Esophagus muscularis mucosa (tissue), 4 donors: Measurements from ENCODE around the gene CALD1. TPM values are rescaled to one million over a fixed set of nuclear protein-coding genes. Genes with fewer than 3 reads are reported as not detected.
"Not testable (repeated sequence)": the region's sequence is repeated elsewhere in the genome, so short reads cannot be mapped to it uniquely, and the experiment has no call there.

Source experiments
- DNase-seq: peaks from one replicate; pipeline ENCODE4 v3.0.0-alpha.2; 2017; ENCODE audit errors: extremely low spot score
- H3K27ac ChIP-seq, 4 donors: fragments of 200-600 bp; sonication (generic); replicated peaks in 1 of 4; 1 replicate in 3 of 4; 2 replicates in 1 of 4; pipeline ENCODE4 v1.5.1; 2016 to 2019; ENCODE audit warnings: mild to moderate bottlenecking in 1 of 4
- H3K27me3 ChIP-seq, 4 donors: fragments of 200-600 bp; sonication (generic); one replicate each; pipeline versions ENCODE4 v1.5.1 to v1.6.0; 2016 to 2019
- H3K36me3 ChIP-seq, 4 donors: fragments of 200-600 bp; sonication (generic); one replicate each; pipeline ENCODE4 v1.5.1; 2016 to 2019
- H3K4me1 ChIP-seq, 4 donors: fragments of 200-600 bp; sonication (generic); one replicate each; pipeline ENCODE4 v1.5.1; 2016 to 2019
- H3K4me3 ChIP-seq, 4 donors: fragments of 200-600 bp; sonication (generic); 1 replicate in 2 of 4; 2 replicates in 2 of 4; pipeline ENCODE4 v1.5.1; 2016 to 2019; ENCODE audit warnings: mild to moderate bottlenecking in 4 of 4, moderate library complexity in 1 of 4
- H3K9me3 ChIP-seq, 4 donors: fragments of 200-600 bp; sonication (generic); 1 replicate in 3 of 4; 2 replicates in 1 of 4; pipeline ENCODE4 v1.5.1; 2016 to 2019
- EP300 ChIP-seq: sonication (generic); formaldehyde crosslinking; IDR thresholded peaks from one replicate; pipeline ENCODE4 v1.6.1; 2017; ENCODE audit warnings: antibody characterized with exemption
- POLR2A ChIP-seq: fragments of 450-650 bp; IDR thresholded peaks from one replicate; pipeline ENCODE4 v1.6.1; 2017; ENCODE audit warnings: antibody characterized with exemption, moderate library complexity, mild to moderate bottlenecking, low read depth
- POLR2AphosphoS5 ChIP-seq, 2 donors: sonication (generic); formaldehyde crosslinking; IDR thresholded peaks; one replicate each; pipeline ENCODE4 v1.6.1; 2017; ENCODE audit warnings: antibody characterized with exemption in 2 of 2
- WGBS: methylation state at CpG from one replicate; pipeline ENCODE4 v1.1.5; 2018; 5-methylcytosine and 5-hydroxymethylcytosine counted together
- intact Hi-C: fragments of 100-400 bp; cut with DNase I; formaldehyde crosslinking; loops from one replicate; pipeline ENCODE4 v1.15.1; 2023
- total RNA-seq, 4 donors: library from RNA; depleted of rRNA; stranded (reverse); fragments of >200 nt; gene quantifications; one replicate each; pipeline versions ENCODE4 v1.1.0 to v1.2.1, GENCODE V29; 2016
- TF ChIP-seq, protein P1 (sequence below), 3 experiments: fragments of 200-600 bp in 2 of 3; fragments of 450-650 bp in 1 of 3; sonication (generic) in 2 of 3; IDR thresholded peaks; one replicate each; pipeline ENCODE4 v1.5.1; 2017 to 2019; ENCODE audit warnings: antibody characterized with exemption in 3 of 3, mild to moderate bottlenecking in 2 of 3, moderate library complexity in 1 of 3

Gene CALD1
- total RNA-seq, 4 donors from 2014 or later = 2,057 to 3,140 (median 2,687) TPM

DNA sequence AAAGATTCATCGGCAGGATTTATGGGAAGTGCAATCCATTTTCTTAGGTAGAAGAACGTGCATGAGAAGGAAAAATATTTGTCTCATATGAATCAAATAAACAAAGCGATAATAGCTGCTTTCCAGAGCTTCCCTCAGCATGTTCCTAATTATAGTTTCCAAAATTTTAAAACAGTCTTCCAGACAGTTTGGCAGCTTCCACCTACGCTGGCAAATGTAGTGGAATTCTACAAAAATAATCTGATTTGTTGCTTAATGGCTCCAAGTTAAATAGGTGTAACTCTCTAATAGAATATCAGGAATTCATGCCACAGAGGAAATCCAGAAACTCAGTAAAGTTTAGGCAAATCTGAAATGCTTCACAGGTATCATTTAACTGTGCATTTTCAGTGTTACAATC is 183.6 kb downstream of the CALD1 start:
- TF ChIP-seq EP300 = no peak
- Histone ChIP-seq H3K27ac (peak overlapping the region; percentile 46 to 66 (median 63)), H3K9me3 (no peaks in the 10 kb centered on the region), H3K4me3 (no peak overlapping the region), H3K27me3 (no peaks in the 10 kb centered on the region), H3K36me3 (peaks cover 62 to 98% (median 86%) of the 10 kb centered on the region in 4 donors), H3K4me1 (peaks cover 0 to 75% (median 72%) of the 10 kb centered on the region in 4 donors)
- no peak for DNase-seq
- intact Hi-C loops = no loop called here
- 34% methylated on average over 4 of the region's 4 CpGs for WGBS

DNA sequence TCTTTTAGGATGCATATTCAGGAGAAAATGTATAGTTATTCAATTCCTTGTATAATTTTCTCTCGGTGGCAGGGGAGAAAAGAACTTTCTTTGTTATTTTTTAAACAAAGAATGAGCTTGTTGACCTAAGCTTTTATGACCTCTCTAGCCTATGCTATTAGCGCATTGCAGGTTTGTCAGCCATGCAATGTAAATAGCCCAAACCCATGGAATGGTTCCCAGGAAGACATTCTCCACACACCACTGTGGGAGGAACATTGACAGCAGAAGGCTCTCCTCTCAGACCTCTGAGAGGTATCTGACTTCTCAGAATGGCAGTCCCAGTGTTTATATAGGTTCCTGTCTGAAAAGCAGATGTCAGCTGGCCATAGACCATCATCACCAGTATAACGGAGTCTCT is 187.3 kb downstream of the CALD1 start:
- Histone ChIP-seq H3K4me1 (peaks cover 0 to 49% (median 46%) of the 10 kb centered on the region in 4 donors), H3K9me3 (no peaks in the 10 kb centered on the region), H3K27ac (peak overlapping the region in 3 of 4 donors; percentile 33 to 66 (median 46)), H3K36me3 (peaks cover 32 to 85% (median 62%) of the 10 kb centered on the region in 4 donors), H3K4me3 (no peak overlapping the region), H3K27me3 (no peaks in the 10 kb centered on the region)
- WGBS = 80% methylated on average over 3 of the region's 3 CpGs
- TF ChIP-seq POLR2AphosphoS5 (IDR thresholded peaks at IDR 0.05) = peak in 1 of 2 donors; percentile 52
- no peak for TF ChIP-seq POLR2A
- no peak for TF ChIP-seq EP300
- TF ChIP-seq, protein P1, sequence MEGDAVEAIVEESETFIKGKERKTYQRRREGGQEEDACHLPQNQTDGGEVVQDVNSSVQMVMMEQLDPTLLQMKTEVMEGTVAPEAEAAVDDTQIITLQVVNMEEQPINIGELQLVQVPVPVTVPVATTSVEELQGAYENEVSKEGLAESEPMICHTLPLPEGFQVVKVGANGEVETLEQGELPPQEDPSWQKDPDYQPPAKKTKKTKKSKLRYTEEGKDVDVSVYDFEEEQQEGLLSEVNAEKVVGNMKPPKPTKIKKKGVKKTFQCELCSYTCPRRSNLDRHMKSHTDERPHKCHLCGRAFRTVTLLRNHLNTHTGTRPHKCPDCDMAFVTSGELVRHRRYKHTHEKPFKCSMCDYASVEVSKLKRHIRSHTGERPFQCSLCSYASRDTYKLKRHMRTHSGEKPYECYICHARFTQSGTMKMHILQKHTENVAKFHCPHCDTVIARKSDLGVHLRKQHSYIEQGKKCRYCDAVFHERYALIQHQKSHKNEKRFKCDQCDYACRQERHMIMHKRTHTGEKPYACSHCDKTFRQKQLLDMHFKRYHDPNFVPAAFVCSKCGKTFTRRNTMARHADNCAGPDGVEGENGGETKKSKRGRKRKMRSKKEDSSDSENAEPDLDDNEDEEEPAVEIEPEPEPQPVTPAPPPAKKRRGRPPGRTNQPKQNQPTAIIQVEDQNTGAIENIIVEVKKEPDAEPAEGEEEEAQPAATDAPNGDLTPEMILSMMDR (IDR thresholded peaks at IDR 0.05) = no peak
- intact Hi-C loops = no loop called here
- no peak for DNase-seq

DNA sequence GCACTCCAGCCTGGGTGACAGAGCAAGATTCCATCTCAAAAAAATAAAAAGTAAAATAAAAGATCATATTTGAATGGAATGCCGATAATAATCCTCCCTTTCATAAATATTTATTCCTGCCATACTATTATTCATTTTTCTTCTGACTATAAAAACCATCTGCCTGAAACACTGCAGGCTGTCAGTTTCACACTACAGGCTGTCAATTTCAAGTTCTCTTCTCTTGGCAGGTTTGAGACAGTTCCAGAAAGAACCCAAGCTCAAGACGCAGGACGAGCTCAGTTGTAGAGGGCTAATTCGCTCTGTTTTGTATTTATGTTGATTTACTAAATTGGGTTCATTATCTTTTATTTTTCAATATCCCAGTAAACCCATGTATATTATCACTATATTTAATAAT is 188.7 kb downstream of the CALD1 start:
- 72% methylated on average over 4 of the region's 4 CpGs for WGBS
- TF ChIP-seq POLR2A (no peak), EP300 (no peak), POLR2AphosphoS5 (IDR thresholded peaks at IDR 0.05) (no peak)
- Histone ChIP-seq H3K36me3 (peaks cover 26 to 71% (median 57%) of the 10 kb centered on the region in 4 donors), H3K27me3 (no peaks in the 10 kb centered on the region), H3K4me3 (no peak overlapping the region), H3K27ac (peak overlapping the region in 2 of 4 donors; percentile 41 to 56), H3K4me1 (peaks cover 0 to 35% (median 32%) of the 10 kb centered on the region in 4 donors), H3K9me3 (no peaks in the 10 kb centered on the region)
- intact Hi-C loops = no loop called here
- no peak for DNase-seq

DNA sequence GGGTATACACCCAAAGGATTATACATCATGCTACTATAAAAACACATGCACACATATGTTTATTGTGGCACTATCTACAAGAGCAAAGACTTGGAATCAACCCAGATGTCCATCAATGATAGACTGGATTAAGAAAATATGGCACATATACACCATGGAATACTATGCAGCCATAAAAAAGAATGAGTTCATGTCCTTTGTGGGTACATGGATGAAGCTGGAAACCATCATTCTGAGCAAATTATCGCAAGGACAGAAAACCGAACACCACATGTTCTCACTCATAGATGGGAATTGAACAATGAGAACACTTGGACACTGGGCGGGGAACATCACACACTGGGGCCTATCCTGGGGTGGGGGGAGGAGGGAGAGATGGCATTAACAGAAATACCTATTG is 202.2 kb downstream of the CALD1 start:
- intact Hi-C loops = loop anchor here (10.0 kb wide), 1 partner anchor 287 kb away; no protein-coding TSS in a partner anchor
- not testable (repeated sequence) for H3K4me3 ChIP-seq, H3K36me3 ChIP-seq, H3K27ac ChIP-seq, DNase-seq, H3K27me3 ChIP-seq
- peaks cover 0 to 21% (median 12%) of the 10 kb centered on the region in 4 donors for H3K9me3 ChIP-seq
- 91% methylated on average over 3 of the region's 3 CpGs for WGBS
- peaks cover 0 to 12% (median 0%) of the 10 kb centered on the region in 4 donors for H3K4me1 ChIP-seq

DNA sequence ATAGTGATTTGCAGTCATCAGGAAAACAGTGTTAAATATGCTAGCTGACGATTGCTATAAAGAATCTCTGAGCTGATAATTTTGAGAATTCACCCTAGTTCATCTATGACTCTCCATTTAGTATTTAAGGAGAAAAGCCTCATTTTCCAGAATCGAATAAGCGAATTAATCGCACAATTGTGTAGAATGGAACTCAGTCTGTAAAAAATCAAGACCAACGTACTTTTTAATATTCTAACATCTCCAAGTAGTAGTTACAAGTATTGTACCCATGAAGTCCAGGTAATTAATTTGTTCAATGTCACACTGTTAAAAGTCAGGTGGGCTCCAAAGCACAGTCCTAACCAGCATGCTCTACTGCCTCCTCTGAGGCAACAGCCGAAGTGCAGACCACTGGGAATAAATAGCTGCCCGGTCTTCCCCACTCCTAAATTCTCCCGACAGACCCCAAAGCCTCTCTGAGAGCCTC is 206.5 kb downstream of the CALD1 start:
- DNase-seq = no peak
- WGBS = 48% methylated on average over 8 of the region's 8 CpGs
- Histone ChIP-seq H3K36me3 (peaks cover 0 to 13% (median 2%) of the 10 kb centered on the region in 4 donors), H3K4me1 (peaks cover 0 to 44% (median 28%) of the 10 kb centered on the region in 4 donors), H3K27me3 (no peaks in the 10 kb centered on the region), H3K4me3 (peak overlapping the region; percentile 70 to 81 (median 76)), H3K27ac (peak overlapping the region; percentile 87 to 93 (median 88)), H3K9me3 (no peaks in the 10 kb centered on the region)
- TF ChIP-seq POLR2AphosphoS5 (IDR thresholded peaks at IDR 0.05) (no peak), EP300 (no peak), POLR2A (no peak)
- TF ChIP-seq, protein P1 (IDR thresholded peaks at IDR 0.05) = no peak
- intact Hi-C loops = loop anchor here (10.0 kb wide), 1 partner anchor 291 kb away; no protein-coding TSS in a partner anchor

DNA sequence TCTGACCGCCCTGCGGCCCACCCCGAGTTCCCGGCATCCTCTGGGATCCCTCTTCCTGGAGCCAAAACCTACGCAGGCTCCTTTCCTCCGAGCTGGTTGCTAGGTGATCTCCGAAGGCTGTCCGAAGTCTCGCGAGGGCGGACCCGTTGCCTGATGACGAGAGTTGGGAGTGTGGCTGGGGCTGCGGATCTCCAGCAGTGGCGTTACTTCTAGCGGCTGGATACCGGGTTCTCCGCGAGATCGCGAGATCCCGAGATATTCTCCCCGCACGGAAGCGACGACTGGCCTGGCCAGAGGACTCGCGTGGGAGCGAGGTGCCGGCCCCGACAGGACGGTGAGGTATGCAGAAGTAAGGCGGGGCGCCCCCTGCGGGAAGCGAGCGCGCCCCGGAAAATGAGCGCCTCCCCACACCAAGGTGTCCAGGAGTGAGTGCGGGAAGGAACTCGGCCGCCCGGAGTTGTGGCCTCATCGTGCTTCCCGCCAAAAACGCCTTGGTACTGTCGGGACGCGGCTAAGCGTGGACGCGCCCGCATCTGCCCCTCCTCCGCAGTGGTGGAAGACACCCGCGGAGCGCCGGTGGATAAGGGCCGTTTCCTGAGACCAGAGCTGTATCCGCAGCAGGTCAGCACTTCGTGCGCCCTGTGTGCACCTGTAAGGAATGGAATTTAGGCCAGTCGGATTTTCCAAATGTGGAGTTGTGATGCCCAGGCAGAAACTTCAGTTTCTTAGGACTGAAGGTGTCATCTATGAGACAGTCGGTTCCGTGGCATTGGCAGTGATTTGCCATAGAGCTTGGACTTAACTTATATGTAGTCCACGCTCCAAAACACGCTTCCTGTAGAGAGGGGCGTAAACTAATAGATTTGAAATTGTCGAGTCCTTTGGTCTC is 207.2 kb downstream of the CALD1 start, which contains the start of gene AGBL3:
TSS of gene AGBL3 (plus strand) at position 146 of the 889 bp plus-strand sequence. CDS start 1,426 bp downstream, outside the sequence.
- H3K27ac ChIP-seq = peak within 1 kb of the TSS; percentile 87 to 93 (median 88)
- peaks cover 0 to 17% (median 2%) of the 10 kb centered on the region in 4 donors for H3K36me3 ChIP-seq
- intact Hi-C loops = loop anchor here (10.0 kb wide), 1 partner anchor 292 kb away; no protein-coding TSS in a partner anchor
- H3K9me3 ChIP-seq = no peaks in the 10 kb centered on the region
- WGBS = 0% methylated on average over 11 of the region's 70 CpGs
- DNase-seq = peak; percentile 99
- peak; percentile 21 for TF ChIP-seq EP300
- TF ChIP-seq POLR2A = no peak
- TF ChIP-seq, protein P1 (IDR thresholded peaks at IDR 0.05) = peak; percentile 60 to 69 (median 62)
- TF ChIP-seq POLR2AphosphoS5 (IDR thresholded peaks at IDR 0.05) = peak; percentile 83 to 89
- peaks cover 0 to 51% (median 33%) of the 10 kb centered on the region in 4 donors for H3K4me1 ChIP-seq
- peak within 1 kb of the TSS; percentile 70 to 81 (median 76) for H3K4me3 ChIP-seq
- no peaks in the 10 kb centered on the region for H3K27me3 ChIP-seq
